ENCODE measurements around the gene JPH4. TPM values are rescaled to one million over a fixed set of nuclear protein-coding genes. Genes with fewer than 3 reads are reported as not detected.

Gene JPH4
- total and polyA plus RNA-seq, 2 of the 8 experiments (the other 6 are each of a cell fraction or from before 2014, with no cell fraction given) = 23.9 to 46.7 TPM

DNA sequence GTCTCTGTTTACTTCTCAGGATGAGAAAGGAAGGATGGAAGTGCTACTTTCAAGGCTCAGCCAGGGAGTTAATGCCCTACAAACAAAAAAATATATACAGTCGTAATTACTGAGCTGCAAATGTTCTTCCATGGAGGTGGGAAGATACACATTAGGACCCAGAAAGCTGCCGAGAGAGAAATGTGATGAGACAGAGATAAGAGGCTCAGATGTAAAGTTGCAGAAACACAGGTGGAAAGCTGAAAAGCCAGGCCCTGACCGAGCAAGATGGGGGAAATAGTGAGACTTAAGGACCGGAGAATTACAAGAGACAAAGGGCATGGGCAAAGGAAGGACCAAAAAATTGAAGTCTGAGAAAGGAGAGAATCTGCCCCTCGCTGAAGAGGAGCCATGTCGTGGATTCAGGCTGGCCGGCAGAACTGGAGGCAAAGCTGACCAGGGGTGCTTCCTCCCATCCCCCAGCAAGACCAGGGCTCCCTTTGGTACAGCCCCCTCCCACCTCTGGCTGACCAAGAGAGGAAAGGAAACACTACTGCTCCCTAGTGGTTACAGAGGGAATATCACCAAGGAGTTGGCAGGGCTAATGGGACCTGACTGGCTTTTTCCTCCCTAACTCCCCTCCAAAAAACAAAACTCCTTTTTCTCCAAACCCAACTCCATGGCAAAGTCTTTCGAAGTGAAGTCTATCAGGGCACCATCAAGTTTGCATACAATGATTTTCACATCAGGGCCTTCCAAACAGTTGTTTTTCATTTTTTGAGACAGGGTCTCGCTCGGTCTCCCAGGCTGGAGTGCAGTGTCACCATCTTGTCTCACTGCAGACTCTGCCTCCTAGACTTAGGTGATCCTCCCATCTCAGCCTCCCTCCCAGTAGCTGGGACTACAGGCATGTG is 39.1 kb downstream of the JPH4 start (continued):
- TF ChIP-seq PHF8 (conservative IDR thresholded peaks at IDR 0.05; ENCODE audit: low read depth, low read length) (no peak), TCF12 (IDR thresholded peaks at IDR 0.05; ENCODE audit: low read depth, low read length) (0 out of 2 replicates have a peak, but pooled peaks have one; percentile 37), BACH1 (IDR thresholded peaks at IDR 0.05; ENCODE audit: low read length) (no peak), SP4 (IDR thresholded peaks at IDR 0.05; ENCODE audit: low read length) (no peak; the same call in 1 of the 2 replicates), POU5F1 (IDR thresholded peaks at IDR 0.05; ENCODE audit: low read depth, low read length) (no peak), TAF7 (optimal IDR thresholded peaks at IDR 0.05; ENCODE audit: borderline replicate concordance, low read depth, low read length) (peak; percentile 52), RBBP5 (IDR thresholded peaks at IDR 0.05; ENCODE audit: borderline replicate concordance, low read depth, low read length) (no peak), SRF (IDR thresholded peaks at IDR 0.05; ENCODE audit: low read depth, low read length) (no peak)
- TF ChIP-seq, protein P1, sequence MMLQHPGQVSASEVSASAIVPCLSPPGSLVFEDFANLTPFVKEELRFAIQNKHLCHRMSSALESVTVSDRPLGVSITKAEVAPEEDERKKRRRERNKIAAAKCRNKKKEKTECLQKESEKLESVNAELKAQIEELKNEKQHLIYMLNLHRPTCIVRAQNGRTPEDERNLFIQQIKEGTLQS (IDR thresholded peaks at IDR 0.05; ENCODE audit: insufficient read depth, low read depth, low read length) = no peak
- TF ChIP-seq, protein P2, sequence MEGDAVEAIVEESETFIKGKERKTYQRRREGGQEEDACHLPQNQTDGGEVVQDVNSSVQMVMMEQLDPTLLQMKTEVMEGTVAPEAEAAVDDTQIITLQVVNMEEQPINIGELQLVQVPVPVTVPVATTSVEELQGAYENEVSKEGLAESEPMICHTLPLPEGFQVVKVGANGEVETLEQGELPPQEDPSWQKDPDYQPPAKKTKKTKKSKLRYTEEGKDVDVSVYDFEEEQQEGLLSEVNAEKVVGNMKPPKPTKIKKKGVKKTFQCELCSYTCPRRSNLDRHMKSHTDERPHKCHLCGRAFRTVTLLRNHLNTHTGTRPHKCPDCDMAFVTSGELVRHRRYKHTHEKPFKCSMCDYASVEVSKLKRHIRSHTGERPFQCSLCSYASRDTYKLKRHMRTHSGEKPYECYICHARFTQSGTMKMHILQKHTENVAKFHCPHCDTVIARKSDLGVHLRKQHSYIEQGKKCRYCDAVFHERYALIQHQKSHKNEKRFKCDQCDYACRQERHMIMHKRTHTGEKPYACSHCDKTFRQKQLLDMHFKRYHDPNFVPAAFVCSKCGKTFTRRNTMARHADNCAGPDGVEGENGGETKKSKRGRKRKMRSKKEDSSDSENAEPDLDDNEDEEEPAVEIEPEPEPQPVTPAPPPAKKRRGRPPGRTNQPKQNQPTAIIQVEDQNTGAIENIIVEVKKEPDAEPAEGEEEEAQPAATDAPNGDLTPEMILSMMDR (IDR thresholded peaks at IDR 0.05; ENCODE audit: control extremely low read depth in 1 of 3, insufficient read depth in 1 of 3, low read depth in 1 of 3, low read length in 3 of 3) = peak; percentile 52 to 92 (median 85)

All from H1 (cell line).